Hypothalamus (tissue), 51 donors: ENCODE data around the gene ZC2HC1B.

Experiments
- DNase-seq, 51 donors: peaks; one replicate each; lab custom pipeline; 2025; lab: John Stamatoyannopoulos, UW

The ZC2HC1B gene

DNA sequence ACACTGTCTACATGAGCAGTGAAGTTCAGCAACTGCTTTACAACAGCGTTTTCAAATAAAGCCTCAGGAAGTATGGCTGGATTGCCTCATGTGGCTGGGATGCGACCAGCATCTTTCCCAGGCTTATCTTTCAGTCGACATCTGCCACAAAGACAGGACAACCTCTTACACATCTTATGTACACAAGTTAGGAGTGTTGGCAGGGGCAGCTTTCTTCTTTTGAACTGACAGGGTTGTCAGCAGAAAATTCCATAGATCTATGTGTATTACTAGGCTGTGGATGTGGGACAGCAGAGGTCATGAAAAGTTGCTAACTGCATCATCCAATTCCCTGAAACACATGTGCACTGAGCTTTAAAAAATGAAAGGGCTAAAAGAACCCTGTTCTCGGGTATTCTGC lies 95.7 kb downstream of the ZC2HC1B start:
- no peak for DNase-seq

DNA sequence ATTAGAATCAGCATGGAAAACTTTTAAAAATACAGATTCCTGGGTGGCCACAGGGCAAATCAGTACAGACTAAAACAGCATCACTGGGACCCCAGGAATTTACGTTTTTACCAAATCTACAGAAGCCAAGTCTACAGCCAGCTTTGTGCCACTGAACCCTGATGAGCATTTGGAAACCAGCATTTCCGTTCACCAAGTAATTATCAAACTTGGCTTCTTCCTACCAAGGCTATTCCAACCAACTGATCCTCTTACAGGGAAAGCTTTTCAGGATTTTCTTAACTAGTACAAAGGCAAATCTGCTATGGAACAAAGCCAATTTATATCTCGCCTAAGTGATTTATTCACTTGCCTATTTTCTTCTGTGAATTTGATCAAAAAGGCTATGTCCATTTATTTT lies 96.8 kb downstream of the ZC2HC1B start:
- no peak for DNase-seq

- no peak for DNase-seq
Observed at GRCh38 chr6:143961886-143962878, 97.9 kb downstream of the ZC2HC1B start.

GRCh38 chr6:143963158-143963919 lies 99.1 kb downstream of the ZC2HC1B start:
- no peak for DNase-seq

DNA sequence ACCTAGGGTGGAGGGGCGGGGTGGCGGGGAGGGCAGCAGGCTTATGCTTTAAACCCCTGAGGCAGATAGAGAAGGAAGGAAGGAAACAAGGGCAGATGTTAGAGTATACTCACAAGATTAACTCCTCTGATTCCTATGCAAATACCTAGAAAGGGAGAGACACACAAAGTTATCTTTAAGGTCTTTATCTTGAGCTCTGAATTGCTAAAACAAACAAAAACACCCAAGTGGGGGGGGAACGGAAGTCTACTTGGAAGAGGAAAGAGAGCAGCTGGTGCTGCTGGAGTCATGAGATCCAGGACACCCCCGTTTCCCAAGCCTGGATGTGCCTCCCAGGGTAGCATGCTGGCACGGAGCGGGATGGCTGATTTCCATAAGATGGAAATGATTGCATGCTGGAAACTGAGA lies 100.4 kb downstream of the ZC2HC1B start:
- DNase-seq: no peak

- DNase-seq: no peak
Observed at GRCh38 chr6:143965503-143966171, 101.4 kb downstream of the ZC2HC1B start.

GRCh38 chr6:143966312-143966711 lies 102.0 kb downstream of the ZC2HC1B start:
- no peak for DNase-seq

DNA sequence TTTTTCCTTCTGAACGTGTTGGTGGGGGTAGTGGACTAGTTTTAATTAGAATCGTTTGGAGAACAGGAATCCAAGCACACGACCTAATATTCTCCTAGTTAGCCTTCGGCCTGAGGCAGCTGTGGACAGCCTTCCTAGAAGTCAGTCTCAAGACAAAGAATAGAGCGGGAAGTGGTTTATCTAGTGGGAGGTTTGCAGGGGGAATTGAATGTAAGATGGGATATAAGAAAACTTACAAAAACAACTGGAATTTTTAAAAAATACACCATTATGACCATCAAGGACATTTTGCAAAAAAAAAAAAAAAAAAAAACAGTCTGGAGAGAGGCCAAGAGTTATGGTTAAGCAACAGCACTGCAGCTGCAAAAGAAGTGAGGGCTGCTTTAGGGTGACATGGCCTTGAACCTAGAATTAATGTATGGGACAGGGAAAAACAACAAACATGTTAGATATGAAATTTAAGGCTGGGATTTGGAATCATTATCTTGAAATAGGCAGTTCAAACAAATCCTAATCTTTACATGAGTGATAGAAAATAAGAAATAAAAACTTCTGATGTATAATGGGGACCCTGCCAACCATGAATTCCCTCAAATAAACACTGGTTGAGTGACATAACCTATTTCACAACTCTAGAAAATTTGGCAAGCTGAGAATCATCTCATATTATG lies 103.6 kb downstream of the ZC2HC1B start:
- DNase-seq: no peak

DNA sequence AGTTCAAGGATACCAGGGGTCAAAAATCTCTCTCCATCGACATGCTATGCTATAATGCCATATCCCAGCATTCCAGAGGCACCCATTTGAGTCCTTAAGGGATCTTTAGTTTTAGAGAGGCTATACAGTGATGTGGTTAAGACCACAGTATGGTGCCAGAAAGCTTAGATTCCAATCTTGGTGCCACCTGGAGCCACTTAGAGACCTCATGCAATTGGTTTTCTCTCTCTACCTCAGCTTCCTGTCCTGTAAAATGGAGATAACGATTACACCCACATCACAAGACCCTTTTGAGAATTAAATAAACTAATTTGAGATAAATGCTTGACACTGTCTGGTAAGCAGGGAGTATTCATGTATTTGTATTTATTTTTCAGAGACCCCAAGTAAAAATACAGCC lies 104.8 kb downstream of the ZC2HC1B start:
- no peak for DNase-seq

GRCh38 chr6:143970456-143971218 lies 106.4 kb downstream of the ZC2HC1B start:
- DNase-seq: no peak

DNA sequence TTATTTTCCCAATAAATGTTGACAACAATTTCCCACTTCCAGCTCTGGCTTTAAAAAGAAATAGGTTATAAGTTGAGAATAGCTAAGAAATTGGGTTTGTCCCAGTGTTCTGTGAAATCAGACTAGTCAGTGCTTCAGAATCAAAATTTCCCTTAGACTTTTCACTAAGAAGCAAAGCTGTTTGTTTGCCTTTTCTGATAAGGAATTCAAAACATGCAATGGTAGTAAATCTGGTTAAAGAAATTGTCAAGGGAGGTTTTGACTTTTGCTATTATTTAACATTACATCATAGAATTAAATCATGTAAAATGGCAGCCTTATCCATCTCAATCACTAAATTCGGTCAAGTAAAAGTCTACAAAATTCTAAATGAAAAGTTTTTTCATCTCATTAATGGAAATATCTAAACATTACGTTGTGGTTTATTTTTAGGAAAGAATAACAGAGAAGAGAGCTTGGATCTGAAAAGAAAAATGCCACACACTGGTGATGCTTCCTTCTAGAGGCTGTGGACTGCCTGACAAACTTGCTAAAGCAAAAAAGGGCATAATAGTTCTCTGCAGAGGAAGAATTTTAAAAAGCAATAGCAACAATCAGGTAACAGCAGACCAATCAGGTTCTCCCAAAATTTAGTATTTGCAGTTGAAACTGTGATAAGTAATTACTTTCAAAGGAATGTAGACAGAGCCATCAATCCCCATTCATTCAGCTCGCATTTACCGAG lies 107.4 kb downstream of the ZC2HC1B start:
- DNase-seq: no peak

DNA sequence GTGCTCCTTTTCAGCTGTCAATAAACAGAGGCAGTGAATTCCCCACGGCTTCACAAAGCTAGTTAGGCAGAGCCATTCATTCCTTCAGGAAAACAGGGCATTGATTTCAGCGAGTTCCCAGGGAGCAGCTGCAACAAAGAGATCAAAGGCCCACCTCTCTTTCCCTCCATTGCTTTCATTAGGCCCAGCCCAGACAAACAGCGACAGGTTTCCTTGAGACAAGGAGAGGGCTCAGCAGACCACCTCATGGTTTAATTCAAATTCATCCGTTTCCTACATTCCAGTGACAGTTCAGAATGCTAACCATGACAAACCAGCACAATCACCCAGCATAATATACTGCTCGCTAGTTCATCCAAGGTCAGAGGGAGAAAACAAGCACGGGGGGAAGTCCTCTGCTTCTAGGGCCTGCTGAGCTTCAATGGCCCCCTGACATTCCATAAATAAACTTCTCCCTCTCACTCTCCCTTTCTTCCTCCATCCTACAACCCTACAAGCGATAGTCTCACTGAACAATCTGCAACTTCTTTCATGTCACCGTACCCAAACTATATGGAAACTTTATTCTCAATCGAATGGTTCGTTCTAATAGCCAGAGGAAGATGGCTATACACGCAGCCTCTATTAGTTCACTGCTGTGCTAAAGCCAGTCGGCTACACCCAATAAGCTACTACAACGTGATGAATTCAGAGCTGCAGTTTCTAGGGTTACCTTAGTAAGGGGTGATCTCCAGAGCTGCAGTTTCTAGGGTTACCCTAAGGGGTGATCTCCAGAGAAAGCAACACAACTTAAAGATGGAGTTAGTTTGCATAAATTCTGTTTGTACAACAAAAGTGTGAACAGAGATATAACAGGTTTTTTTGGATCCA lies 109.1 kb downstream of the ZC2HC1B start:
- DNase-seq: no peak

DNA sequence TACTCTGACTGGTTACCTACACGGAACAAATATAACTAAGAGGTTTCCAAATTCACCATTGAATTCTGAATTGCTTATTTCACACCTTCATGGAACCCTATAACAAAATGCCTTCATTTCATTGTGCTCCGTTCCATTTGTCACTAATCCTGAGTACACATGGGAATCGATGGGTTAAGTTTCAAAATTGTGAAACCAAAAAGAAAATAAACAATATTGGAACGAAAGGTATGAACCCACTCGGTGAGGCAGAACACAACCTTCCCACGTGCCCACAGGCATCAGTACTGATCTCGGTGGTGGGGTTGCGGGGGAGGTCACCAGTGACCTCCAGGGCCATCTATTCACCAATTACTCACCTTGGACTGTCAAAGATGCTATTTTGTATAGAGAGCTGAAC lies 109.8 kb downstream of the ZC2HC1B start:
- no peak for DNase-seq

GRCh38 chr6:143976806-143977349 lies 112.6 kb downstream of the ZC2HC1B start:
- no peak for DNase-seq

DNA sequence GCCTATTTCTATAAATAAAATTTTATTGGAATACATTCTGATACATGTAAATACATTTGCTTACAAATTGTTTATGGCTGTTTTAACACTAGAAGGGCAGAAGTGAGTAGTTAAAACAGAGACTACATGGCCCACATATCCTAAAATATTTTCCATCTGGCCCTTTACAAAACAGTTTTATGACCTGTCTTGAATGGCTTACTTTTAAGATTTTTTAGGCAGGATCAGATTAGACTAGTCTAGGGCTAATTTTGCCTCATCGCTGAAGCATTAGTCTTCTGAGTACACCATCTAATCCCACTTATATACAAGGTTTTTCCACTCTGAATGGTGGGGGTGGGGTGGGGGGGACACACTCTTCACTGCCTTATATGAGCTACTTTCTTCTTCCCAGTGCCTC lies 116.6 kb downstream of the ZC2HC1B start:
- no peak for DNase-seq

DNA sequence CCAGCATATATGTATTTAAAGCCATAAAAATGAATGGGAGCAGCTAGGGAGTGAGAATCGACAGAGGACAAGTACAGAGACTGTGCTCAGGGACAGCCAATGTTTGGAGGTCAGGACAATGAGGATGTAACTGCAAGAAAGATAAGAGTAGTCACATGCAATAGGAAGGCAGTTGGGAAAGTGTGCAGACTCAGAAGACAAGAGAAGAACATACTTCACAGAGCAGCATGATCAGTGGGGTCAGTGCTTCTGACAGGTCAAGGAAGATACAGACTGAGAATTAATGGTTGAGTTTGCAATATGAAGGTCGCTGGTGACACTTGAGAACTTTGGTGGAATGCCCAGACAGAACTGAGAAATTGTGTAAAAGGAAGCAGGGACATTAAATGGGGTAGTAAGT lies 118.7 kb downstream of the ZC2HC1B start:
- no peak for DNase-seq

DNA sequence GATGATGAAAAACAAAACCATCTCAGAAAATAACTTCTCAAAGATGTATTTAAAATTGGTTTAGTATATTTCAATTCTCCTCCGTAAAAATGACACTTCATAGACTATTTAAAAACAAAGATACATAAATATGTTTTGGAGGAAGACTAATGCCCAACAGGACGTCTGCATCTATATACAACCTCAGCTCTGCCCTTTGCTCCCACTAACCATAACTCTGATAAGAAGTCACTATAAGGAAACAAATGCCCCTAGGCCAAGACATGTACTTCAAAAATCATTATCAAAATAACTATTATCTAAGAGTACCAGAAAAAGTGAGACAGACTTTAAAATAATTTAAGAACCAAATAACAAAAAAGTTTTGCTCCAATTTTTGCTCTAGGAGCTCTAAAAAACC lies 120.4 kb downstream of the ZC2HC1B start:
- DNase-seq: no peak
